IPS-18c (cell line): Measurements from ENCODE around the gene NHLRC4.
"Not testable (repeated sequence)": the region's sequence is repeated elsewhere in the genome, so short reads cannot be mapped to it uniquely, and the experiment has no call there.

Source experiments
- H3K4me3 ChIP-seq: 2 replicates; pipeline ENCODE4 v1.7.0; 2013; ENCODE audit warnings: low read depth, mild to moderate bottlenecking, low read length, moderate library complexity; ENCODE audit not compliant: insufficient read depth
- H3K9me3 ChIP-seq: one replicate; pipeline ENCODE4 v1.6.1; 2013; ENCODE audit warnings: mild to moderate bottlenecking, low read length, moderate library complexity; ENCODE audit not compliant: control insufficient read depth, insufficient read depth

NHLRC4 gene

GRCh38 chr16:586645-587590 lies 20.1 kb downstream of the NHLRC4 start:
- Histone ChIP-seq H3K9me3 (no peaks in the 10 kb centered on the region), H3K4me3 (no peak overlapping the region)

GRCh38 chr16:588639-588888 lies 21.8 kb downstream of the NHLRC4 start:
- Histone ChIP-seq H3K9me3 (no peaks in the 10 kb centered on the region), H3K4me3 (peak overlapping the region; percentile 100)

GRCh38 chr16:588889-589657 lies 22.3 kb downstream of the NHLRC4 start:
- Histone ChIP-seq H3K9me3 (no peaks in the 10 kb centered on the region), H3K4me3 (peak overlapping the region; percentile 100)

- Histone ChIP-seq H3K4me3 (peak within 1 kb of the TSS; percentile 100), H3K9me3 (no peaks in the 10 kb centered on the region)
Measured at GRCh38 chr16:589658-590187, 22.9 kb downstream of the NHLRC4 start, which contains the start of gene RAB40C. Gene RAB40C, plus strand, starts transcription at chr16:590066. Its CDS starts 226 bp downstream, at chr16:590292.

- Histone ChIP-seq H3K9me3 (no peaks in the 10 kb centered on the region), H3K4me3 (peak overlapping the region; percentile 81)
Measured at GRCh38 chr16:590188-590814, 23.5 kb downstream of the NHLRC4 start.

GRCh38 chr16:590815-591200 lies 24.0 kb downstream of the NHLRC4 start:
- Histone ChIP-seq H3K4me3 (peak overlapping the region; percentile 81), H3K9me3 (no peaks in the 10 kb centered on the region)

GRCh38 chr16:591231-591630 lies 24.4 kb downstream of the NHLRC4 start:
- Histone ChIP-seq H3K9me3 (no peaks in the 10 kb centered on the region), H3K4me3 (no peak overlapping the region)

- Histone ChIP-seq H3K9me3 (no peaks in the 10 kb centered on the region), H3K4me3 (no peak overlapping the region)
Measured at GRCh38 chr16:591892-592517, 25.2 kb downstream of the NHLRC4 start.

- no peak overlapping the region for H3K4me3 ChIP-seq
- H3K9me3 ChIP-seq, result no peaks in the 10 kb centered on the region
Measured at GRCh38 chr16:592518-593306, 25.9 kb downstream of the NHLRC4 start.

GRCh38 chr16:593406-593805 lies 26.6 kb downstream of the NHLRC4 start:
- Histone ChIP-seq H3K4me3 (no peak overlapping the region), H3K9me3 (no peaks in the 10 kb centered on the region)

GRCh38 chr16:593807-594206 lies 27.0 kb downstream of the NHLRC4 start:
- H3K4me3 ChIP-seq, result no peak overlapping the region
- H3K9me3 ChIP-seq, result no peaks in the 10 kb centered on the region

GRCh38 chr16:595094-595528 lies 28.3 kb downstream of the NHLRC4 start:
- no peak overlapping the region for H3K4me3 ChIP-seq
- no peaks in the 10 kb centered on the region for H3K9me3 ChIP-seq

- H3K9me3 ChIP-seq, result no peaks in the 10 kb centered on the region
- H3K4me3 ChIP-seq, result no peak overlapping the region
Measured at GRCh38 chr16:595942-596735, 29.3 kb downstream of the NHLRC4 start.

- Histone ChIP-seq H3K4me3 (no peak overlapping the region), H3K9me3 (no peaks in the 10 kb centered on the region)
Measured at GRCh38 chr16:596736-597060, 29.9 kb downstream of the NHLRC4 start.

GRCh38 chr16:597655-598054 lies 30.9 kb downstream of the NHLRC4 start:
- not testable (repeated sequence) for H3K9me3 ChIP-seq, H3K4me3 ChIP-seq
